ENCODE results near the gene HOXC5. TPM values are rescaled to one million over a fixed set of nuclear protein-coding genes. Genes with fewer than 3 reads are reported as not detected.

The HOXC5 gene
- total RNA-seq, 2 donors from 2014 or later = not detected

DNA sequence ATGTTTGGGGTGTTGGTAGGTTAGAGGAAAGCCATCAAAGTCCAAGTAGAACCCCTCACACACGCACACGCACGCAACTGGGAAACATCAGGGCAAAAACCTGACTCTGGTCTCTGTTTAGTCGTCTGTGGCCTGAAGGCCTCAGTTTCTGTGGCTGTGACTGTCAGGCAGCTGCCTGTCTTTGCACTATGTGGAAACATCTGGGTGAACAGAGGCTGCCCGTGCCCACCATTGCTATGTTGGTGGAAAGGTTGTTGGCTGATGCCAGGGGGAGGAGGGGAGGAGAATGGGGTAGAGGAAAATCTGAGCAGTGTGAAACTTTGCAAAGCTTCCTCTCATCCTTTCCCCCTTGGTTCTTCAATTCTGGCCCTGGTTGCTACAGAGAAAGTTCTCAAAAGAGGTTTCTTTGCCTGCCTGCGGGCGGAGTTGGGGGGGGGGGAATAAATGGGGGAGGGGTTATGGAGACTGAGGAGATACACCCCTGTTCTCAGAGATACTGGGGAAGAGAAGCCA is 40.4 kb upstream of the HOXC5 start:
- Mint-ChIP-seq H3K9me3 (no peaks in the 10 kb centered on the region), H3K27ac (no peak overlapping the region), H3K36me3 (ENCODE audit: low read depth) (no peaks in the 10 kb centered on the region), H3K4me1 (peaks cover 3% of the 10 kb centered on the region), H3K4me3 (no peak overlapping the region), H3K27me3 (ENCODE audit: insufficient read depth) (peaks cover 100% of the 10 kb centered on the region)
- Histone ChIP-seq H3K36me3 (ENCODE audit: control insufficient read depth, insufficient read depth, low read length) (no peaks in the 10 kb centered on the region), H3K9ac (ENCODE audit: extremely low read depth, low read length, poor library complexity, severe bottlenecking) (no peak overlapping the region), H3K9me3 (ENCODE audit: control insufficient read depth, low read length) (no peaks in the 10 kb centered on the region), H3K27me3 (ENCODE audit: control insufficient read depth, insufficient read depth, low read length, poor library complexity, severe bottlenecking) (peaks cover 100% of the 10 kb centered on the region), H3K27ac (ENCODE audit: low read depth, low read length) (no peak overlapping the region), H3K4me3 (ENCODE audit: low read length) (no peak overlapping the region), H3K4me1 (ENCODE audit: control insufficient read depth, insufficient read depth, low read length) (no peaks in the 10 kb centered on the region)
- 46 to 54% methylated on average over 4 to 7 of the region's 7 CpGs for WGBS, 2 experiments (ENCODE audit: insufficient coverage in 1 of 2, insufficient read length in 1 of 2)
- TF ChIP-seq, protein P1, sequence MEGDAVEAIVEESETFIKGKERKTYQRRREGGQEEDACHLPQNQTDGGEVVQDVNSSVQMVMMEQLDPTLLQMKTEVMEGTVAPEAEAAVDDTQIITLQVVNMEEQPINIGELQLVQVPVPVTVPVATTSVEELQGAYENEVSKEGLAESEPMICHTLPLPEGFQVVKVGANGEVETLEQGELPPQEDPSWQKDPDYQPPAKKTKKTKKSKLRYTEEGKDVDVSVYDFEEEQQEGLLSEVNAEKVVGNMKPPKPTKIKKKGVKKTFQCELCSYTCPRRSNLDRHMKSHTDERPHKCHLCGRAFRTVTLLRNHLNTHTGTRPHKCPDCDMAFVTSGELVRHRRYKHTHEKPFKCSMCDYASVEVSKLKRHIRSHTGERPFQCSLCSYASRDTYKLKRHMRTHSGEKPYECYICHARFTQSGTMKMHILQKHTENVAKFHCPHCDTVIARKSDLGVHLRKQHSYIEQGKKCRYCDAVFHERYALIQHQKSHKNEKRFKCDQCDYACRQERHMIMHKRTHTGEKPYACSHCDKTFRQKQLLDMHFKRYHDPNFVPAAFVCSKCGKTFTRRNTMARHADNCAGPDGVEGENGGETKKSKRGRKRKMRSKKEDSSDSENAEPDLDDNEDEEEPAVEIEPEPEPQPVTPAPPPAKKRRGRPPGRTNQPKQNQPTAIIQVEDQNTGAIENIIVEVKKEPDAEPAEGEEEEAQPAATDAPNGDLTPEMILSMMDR (conservative IDR thresholded peaks at IDR 0.05) = no peak
- DNase-seq = no peak

DNA sequence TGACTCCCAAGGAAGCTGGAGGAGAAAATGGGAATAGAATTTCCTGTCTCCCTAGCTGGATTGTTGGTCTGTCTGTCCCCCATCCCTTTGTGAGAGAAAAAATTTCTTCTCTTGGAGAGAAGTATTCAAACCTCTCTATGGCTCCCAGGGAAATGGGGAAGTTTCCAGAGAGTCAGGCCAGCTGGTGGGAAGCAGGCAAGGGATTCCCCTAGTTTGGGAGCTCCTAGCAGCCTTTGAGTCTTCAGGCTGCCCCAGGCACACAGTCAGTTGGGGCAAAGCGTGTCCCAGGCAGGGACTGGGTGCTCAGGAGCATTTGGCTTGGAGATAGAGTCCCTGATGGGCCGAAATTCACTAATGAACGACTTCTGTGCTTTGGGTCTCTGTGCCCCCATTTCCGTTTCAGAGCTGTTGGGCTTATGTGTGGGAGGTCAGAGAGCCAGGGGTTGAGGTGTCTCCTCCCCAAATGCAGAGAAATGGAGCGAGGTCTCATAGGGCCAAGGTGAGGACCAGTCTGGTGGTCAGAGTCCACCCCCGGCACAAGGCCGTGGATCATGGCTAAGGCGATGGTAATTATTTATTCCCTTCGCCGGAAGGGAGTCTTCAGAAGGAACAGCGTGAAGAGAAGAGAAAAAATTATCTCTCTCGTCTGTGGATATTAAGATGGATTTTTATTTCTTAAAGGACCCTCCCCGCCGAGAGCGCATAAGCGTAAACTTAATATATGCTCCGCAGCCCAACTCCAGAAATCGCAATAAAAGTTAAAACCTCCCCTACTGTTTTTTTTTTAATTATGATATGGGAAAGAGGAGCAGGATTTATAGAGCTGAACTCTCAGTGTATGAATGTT is 39.5 kb upstream of the HOXC5 start:
- no peaks in the 10 kb centered on the region for H3K4me1 ChIP-seq (ENCODE audit: control insufficient read depth, insufficient read depth, low read length)
- no peaks in the 10 kb centered on the region for H3K9me3 ChIP-seq (ENCODE audit: control insufficient read depth, low read length)
- Mint-ChIP-seq H3K4me3 (no peak overlapping the region), H3K27me3 (ENCODE audit: insufficient read depth) (peaks cover 100% of the 10 kb centered on the region), H3K9me3 (no peaks in the 10 kb centered on the region), H3K4me1 (peaks cover 3% of the 10 kb centered on the region), H3K27ac (no peak overlapping the region), H3K36me3 (ENCODE audit: low read depth) (no peaks in the 10 kb centered on the region)
- H3K9ac ChIP-seq (ENCODE audit: extremely low read depth, low read length, poor library complexity, severe bottlenecking) = no peak overlapping the region
- H3K36me3 ChIP-seq (ENCODE audit: control insufficient read depth, insufficient read depth, low read length) = no peaks in the 10 kb centered on the region
- no peak for DNase-seq
- TF ChIP-seq, protein P1 (conservative IDR thresholded peaks at IDR 0.05) = no peak
- no peak overlapping the region for H3K4me3 ChIP-seq (ENCODE audit: low read length)
- 48 to 58% methylated on average over 10 to 18 of the region's 18 CpGs for WGBS, 2 experiments (ENCODE audit: insufficient coverage in 1 of 2, insufficient read length in 1 of 2)
- no peak overlapping the region for H3K27ac ChIP-seq (ENCODE audit: low read depth, low read length)
- peaks cover 100% of the 10 kb centered on the region for H3K27me3 ChIP-seq (ENCODE audit: control insufficient read depth, insufficient read depth, low read length, poor library complexity, severe bottlenecking)

DNA sequence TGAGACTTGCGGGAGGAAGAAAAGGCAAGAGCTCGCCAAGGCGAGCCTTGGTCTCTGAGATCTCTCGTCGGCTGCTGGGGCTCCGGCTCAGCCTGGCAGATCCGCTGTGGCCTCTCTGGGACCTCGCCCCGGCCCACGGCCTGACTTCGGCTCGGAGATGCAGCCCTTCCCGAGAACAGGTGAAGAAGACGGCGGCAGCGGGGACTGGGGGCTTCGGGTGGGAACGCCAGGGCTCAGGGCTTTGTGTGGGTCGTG is 38.9 kb upstream of the HOXC5 start:
- TF ChIP-seq, protein P1 (conservative IDR thresholded peaks at IDR 0.05) = no peak
- WGBS, 2 experiments (ENCODE audit: insufficient coverage in 1 of 2, insufficient read length in 1 of 2) = 11 to 21% methylated on average over 18 to 19 of the region's 19 CpGs
- H3K27me3 ChIP-seq (ENCODE audit: control insufficient read depth, insufficient read depth, low read length, poor library complexity, severe bottlenecking) = peaks cover 100% of the 10 kb centered on the region
- H3K27ac ChIP-seq (ENCODE audit: low read depth, low read length) = no peak overlapping the region
- Mint-ChIP-seq H3K4me3 (no peak overlapping the region), H3K36me3 (ENCODE audit: low read depth) (no peaks in the 10 kb centered on the region), H3K27me3 (ENCODE audit: insufficient read depth) (peaks cover 100% of the 10 kb centered on the region), H3K27ac (no peak overlapping the region), H3K9me3 (peaks cover 2% of the 10 kb centered on the region), H3K4me1 (peaks cover 3% of the 10 kb centered on the region)
- H3K9me3 ChIP-seq (ENCODE audit: control insufficient read depth, low read length) = no peaks in the 10 kb centered on the region
- H3K36me3 ChIP-seq (ENCODE audit: control insufficient read depth, insufficient read depth, low read length) = no peaks in the 10 kb centered on the region
- no peaks in the 10 kb centered on the region for H3K4me1 ChIP-seq (ENCODE audit: control insufficient read depth, insufficient read depth, low read length)
- no peak for DNase-seq
- H3K4me3 ChIP-seq (ENCODE audit: low read length) = no peak overlapping the region
- no peak overlapping the region for H3K9ac ChIP-seq (ENCODE audit: extremely low read depth, low read length, poor library complexity, severe bottlenecking)
